Loucy (cell line): Measurements from ENCODE around the gene ACADS.

Experiments used
- H2AFZ ChIP-seq: fragments of 200-600 bp; sonication (generic); 2 replicates; pipeline ENCODE4 v1.6.0; 2016; ENCODE audit warnings: antibody characterized with exemption, mild to moderate bottlenecking, low read length, moderate library complexity
- H3F3A ChIP-seq: fragments of 200-600 bp; 2 replicates; pipeline ENCODE4 v1.6.0; 2016; ENCODE audit warnings: antibody characterized with exemption, low read depth, mild to moderate bottlenecking
- H3K27me3 ChIP-seq: fragments of 200-600 bp; sonication (generic); 2 replicates; pipeline ENCODE4 v1.6.1; 2014; ENCODE audit warnings: low read length, mild to moderate bottlenecking; ENCODE audit not compliant: insufficient read depth, poor library complexity, severe bottlenecking
- H3K36me3 ChIP-seq: fragments of 200-600 bp; sonication (generic); 2 replicates; pipeline ENCODE4 v1.6.1; 2016; ENCODE audit warnings: low read length; ENCODE audit not compliant: insufficient read depth
- H3K4me1 ChIP-seq: fragments of 200-600 bp; sonication (generic); 2 replicates; pipeline ENCODE4 v1.5.1; 2014; ENCODE audit warnings: low read length, mild to moderate bottlenecking; ENCODE audit not compliant: insufficient read depth, poor library complexity, severe bottlenecking
- H3K4me2 ChIP-seq: fragments of 200-600 bp; sonication (generic); 2 replicates; pipeline ENCODE4 v1.6.0; 2014; ENCODE audit warnings: antibody characterized with exemption, low read length, low read depth, mild to moderate bottlenecking; ENCODE audit not compliant: poor library complexity, severe bottlenecking
- H3K4me3 ChIP-seq: fragments of 200-600 bp; sonication (generic); 2 replicates; pipeline ENCODE4 v1.5.1; 2014; ENCODE audit warnings: low read length, mild to moderate bottlenecking, mixed read lengths; ENCODE audit not compliant: poor library complexity, severe bottlenecking
- H3K79me2 ChIP-seq: fragments of 200-600 bp; sonication (generic); 2 replicates; pipeline ENCODE4 v1.6.1; 2014; ENCODE audit warnings: low read length; ENCODE audit not compliant: insufficient read depth
- H3K9ac ChIP-seq: fragments of 200-600 bp; sonication (generic); 2 replicates; pipeline ENCODE4 v1.6.0; 2014; ENCODE audit warnings: mild to moderate bottlenecking, low read depth, low read length, moderate library complexity; ENCODE audit not compliant: poor library complexity, severe bottlenecking
- H3K9me2 ChIP-seq: fragments of 200-600 bp; sonication (generic); replicated peaks from 2 replicates; pipeline ENCODE4 v1.6.1; 2016; ENCODE audit warnings: low read depth, low read length, mixed read lengths
- H3K9me3 ChIP-seq: fragments of 200-600 bp; sonication (generic); 2 replicates; pipeline ENCODE4 v1.6.1; 2014; ENCODE audit warnings: mild to moderate bottlenecking, antibody characterized with exemption, low read length, low read depth; ENCODE audit not compliant: insufficient read depth
- H4K20me1 ChIP-seq: fragments of 200-600 bp; sonication (generic); 2 replicates; pipeline ENCODE4 v1.6.0; 2014; ENCODE audit warnings: antibody characterized with exemption, low read length, mild to moderate bottlenecking; ENCODE audit not compliant: insufficient read depth, poor library complexity, severe bottlenecking
- CTCF ChIP-seq: fragments of 200-600 bp; sonication (generic); conservative IDR thresholded peaks from 2 replicates; pipeline ENCODE4 v1.5.1; 2014; ENCODE audit warnings: mild to moderate bottlenecking, antibody characterized with exemption, low read length
- EZH2phosphoT487 ChIP-seq: fragments of 200-600 bp; IDR thresholded peaks from 2 replicates; pipeline ENCODE4 v1.6.1; 2018; ENCODE audit warnings: antibody characterized with exemption, mild to moderate bottlenecking, moderate library complexity, borderline replicate concordance

The ACADS gene

DNA sequence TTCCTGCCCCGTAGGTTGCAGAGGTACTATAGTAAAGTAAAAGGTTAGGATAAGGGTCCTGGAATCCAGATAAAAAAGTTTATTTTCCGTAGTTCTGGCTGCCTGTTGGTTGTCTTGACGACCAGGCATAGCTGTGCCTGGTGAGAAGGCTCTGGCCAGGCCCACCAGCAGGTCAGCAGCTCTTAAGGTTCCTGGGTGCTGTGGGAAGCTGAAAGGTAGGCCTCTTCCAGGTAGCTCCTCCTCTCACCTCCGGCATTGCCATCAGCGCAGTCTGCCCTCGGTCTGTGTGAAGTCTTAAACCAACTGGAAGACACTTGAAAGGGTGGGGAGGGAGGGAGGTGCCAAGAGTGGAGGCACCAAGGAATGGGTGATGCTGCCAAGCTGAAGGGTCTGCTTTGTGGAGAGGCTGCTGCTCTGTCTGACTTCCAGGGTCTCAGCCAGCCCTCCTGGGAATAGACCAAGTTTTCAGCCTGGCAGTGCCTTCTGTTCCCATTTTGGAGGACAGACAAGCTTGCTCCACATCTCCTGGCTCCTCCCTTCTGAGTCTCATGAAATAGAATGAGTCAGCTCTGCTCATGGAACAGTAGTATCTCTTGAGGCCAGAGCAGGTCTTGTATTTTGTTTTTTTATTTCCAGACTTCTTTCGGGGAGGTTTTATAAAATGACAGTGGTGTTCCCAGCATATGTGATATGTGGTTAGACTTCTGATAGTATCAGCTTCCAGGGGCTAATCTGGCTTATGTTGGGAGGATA is 5.2 kb upstream of the ACADS start:
- no peaks in the 10 kb centered on the region for H3F3A ChIP-seq
- no peak overlapping the region for H3K9ac ChIP-seq
- peaks cover 14% of the 10 kb centered on the region; the same call in 1 of the 2 replicates for H3K36me3 ChIP-seq
- no peak overlapping the region for H3K4me3 ChIP-seq
- TF ChIP-seq EZH2phosphoT487 (no peak), CTCF (no peak)
- H2AFZ ChIP-seq: no peak overlapping the region
- no peaks in the 10 kb centered on the region for H3K27me3 ChIP-seq
- no peaks in the 10 kb centered on the region for H3K79me2 ChIP-seq
- no peak overlapping the region for H3K4me2 ChIP-seq
- no peaks in the 10 kb centered on the region for H3K9me3 ChIP-seq
- no peaks in the 10 kb centered on the region for H3K9me2 ChIP-seq
- H3K4me1 ChIP-seq: peaks cover 9% of the 10 kb centered on the region
- H4K20me1 ChIP-seq: no peaks in the 10 kb centered on the region

DNA sequence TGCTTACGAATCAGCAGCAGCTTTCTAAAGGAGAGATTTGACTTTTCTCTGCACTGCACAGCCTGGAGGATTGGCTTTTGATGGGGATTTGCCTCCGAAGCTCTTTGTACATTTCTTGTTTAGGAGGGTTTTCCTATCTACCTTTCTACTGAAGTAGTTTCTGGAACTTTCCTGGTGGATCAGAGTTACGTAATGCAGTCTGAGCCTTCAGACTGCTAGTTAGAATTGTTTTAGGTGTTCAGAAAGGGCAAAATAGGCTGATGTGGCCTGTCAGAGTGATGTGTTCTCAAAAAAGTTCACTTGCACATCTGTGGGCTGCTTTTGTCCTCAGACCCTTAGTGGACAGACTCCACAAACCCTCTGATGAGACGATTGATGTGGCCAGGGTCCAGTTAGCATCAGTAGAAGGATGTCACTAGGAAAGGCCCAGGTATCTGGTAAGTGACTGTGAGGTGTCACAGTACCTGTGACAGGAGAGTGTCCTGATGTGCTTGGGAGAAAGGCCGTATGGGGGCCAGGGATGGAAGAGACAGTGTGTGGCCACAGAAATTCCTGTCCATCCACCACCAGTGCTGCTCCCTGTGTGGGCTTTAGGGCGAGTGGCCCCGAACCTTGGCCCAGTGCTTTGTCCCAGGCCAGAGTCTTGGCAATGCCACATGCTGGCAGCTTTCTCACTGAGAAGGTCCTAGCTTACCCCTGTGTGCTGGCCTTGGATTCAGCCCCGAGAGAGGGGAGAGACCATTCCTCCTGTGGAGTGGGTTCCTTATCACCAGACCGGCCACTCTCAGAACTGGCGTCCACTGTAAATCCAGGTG is 4.4 kb upstream of the ACADS start:
- H3K4me3 ChIP-seq: no peak overlapping the region
- no peak overlapping the region for H3K9ac ChIP-seq
- H3K9me2 ChIP-seq: no peaks in the 10 kb centered on the region
- no peak overlapping the region for H2AFZ ChIP-seq
- TF ChIP-seq EZH2phosphoT487: no peak
- no peak for TF ChIP-seq CTCF
- no peak overlapping the region for H3K4me2 ChIP-seq
- no peaks in the 10 kb centered on the region for H3K27me3 ChIP-seq
- H3K79me2 ChIP-seq: no peaks in the 10 kb centered on the region
- H3F3A ChIP-seq: no peaks in the 10 kb centered on the region
- peaks cover 13% of the 10 kb centered on the region; the same call in 1 of the 2 replicates for H3K36me3 ChIP-seq
- peaks cover 13% of the 10 kb centered on the region for H3K4me1 ChIP-seq
- no peaks in the 10 kb centered on the region for H4K20me1 ChIP-seq
- no peaks in the 10 kb centered on the region for H3K9me3 ChIP-seq

- H3K36me3 ChIP-seq: peaks cover 6% of the 10 kb centered on the region; the same call in 1 of the 2 replicates
- no peaks in the 10 kb centered on the region; the same call in 1 of the 2 replicates for H3K79me2 ChIP-seq
- H2AFZ ChIP-seq: no peak overlapping the region
- H3K4me2 ChIP-seq: no peak overlapping the region
- TF ChIP-seq EZH2phosphoT487: no peak
- no peak for TF ChIP-seq CTCF
- no peaks in the 10 kb centered on the region for H3K9me3 ChIP-seq
- peaks cover 20% of the 10 kb centered on the region for H3K4me1 ChIP-seq
- no peaks in the 10 kb centered on the region for H3F3A ChIP-seq
- H3K9me2 ChIP-seq: no peaks in the 10 kb centered on the region
- H3K9ac ChIP-seq: no peak overlapping the region
- H3K4me3 ChIP-seq: no peak overlapping the region
- H4K20me1 ChIP-seq: no peaks in the 10 kb centered on the region
- no peaks in the 10 kb centered on the region for H3K27me3 ChIP-seq
Observed at GRCh38 chr12:120721866-120722265, 3.8 kb upstream of the ACADS start.
